Stimulated activated naive B cell treated with anti-CD40 and anti-IgM and Interleukin-4, amounts not matched to agents 10 μg/mL and 1 μg/mL and 100 μg/mL, for 72 hours (primary cell): ENCODE data around the gene CASP14.
"Not testable (repeated sequence)": the region's sequence is repeated elsewhere in the genome, so short reads cannot be mapped to it uniquely, and the experiment has no call there.

Experiments
- ATAC-seq, 2 donors: fragments of 150-1000 bp; cut with Tn5 transposase; replicated peaks; 2 replicates each; pipeline ENCODE4 v1.10.0; 2021; ENCODE audit warnings: moderate library complexity in 1 of 2
- DNase-seq: peaks from one replicate; pipeline ENCODE4 v3.0.0; 2021
- H3K27ac Mint-ChIP-seq: one replicate; pipeline ENCODE4 v1.8.0; 2022; ENCODE audit warnings: mild to moderate bottlenecking, mixed read lengths
- H3K27me3 Mint-ChIP-seq, 2 donors: one replicate each; pipeline ENCODE4 v1.8.0; 2022; ENCODE audit warnings: mixed read lengths in 2 of 2
- H3K36me3 Mint-ChIP-seq, 2 donors: one replicate each; pipeline ENCODE4 v1.8.0; 2022; ENCODE audit warnings: mixed read lengths in 2 of 2, mild to moderate bottlenecking in 1 of 2
- H3K4me1 Mint-ChIP-seq, 2 donors: one replicate each; pipeline ENCODE4 v1.8.0; 2022; ENCODE audit warnings: mixed read lengths in 2 of 2, mild to moderate bottlenecking in 1 of 2
- H3K4me3 Mint-ChIP-seq, 2 donors: one replicate each; pipeline ENCODE4 v1.8.0; 2022; ENCODE audit warnings: mild to moderate bottlenecking in 2 of 2, mixed read lengths in 2 of 2, moderate library complexity in 1 of 2
- H3K9me3 Mint-ChIP-seq, 2 donors: one replicate each; pipeline ENCODE4 v1.8.0; 2022; ENCODE audit warnings: mixed read lengths in 2 of 2, mild to moderate bottlenecking in 1 of 2

Gene CASP14

GRCh38 chr19:15042003-15042402 lies 7.3 kb upstream of the CASP14 start:
- H3K4me3 Mint-ChIP-seq, result no peak overlapping the region
- no peaks in the 10 kb centered on the region for H3K4me1 Mint-ChIP-seq
- H3K9me3 Mint-ChIP-seq, result no peaks in the 10 kb centered on the region
- DNase-seq (no peak), ATAC-seq (no peak)
- H3K27me3 Mint-ChIP-seq, result peaks cover 10% of the 10 kb centered on the region in 2 donors
- no peaks in the 10 kb centered on the region for H3K36me3 Mint-ChIP-seq
- H3K27ac Mint-ChIP-seq, result no peak overlapping the region

GRCh38 chr19:15042826-15043225 lies 6.5 kb upstream of the CASP14 start:
- H3K4me1 Mint-ChIP-seq, result no peaks in the 10 kb centered on the region
- H3K27me3 Mint-ChIP-seq, result peaks cover 10 to 14% of the 10 kb centered on the region in 2 donors
- H3K36me3 Mint-ChIP-seq, result no peaks in the 10 kb centered on the region
- H3K4me3 Mint-ChIP-seq, result no peak overlapping the region
- H3K9me3 Mint-ChIP-seq, result no peaks in the 10 kb centered on the region
- DNase-seq, result no peak
- no peak for ATAC-seq
- H3K27ac Mint-ChIP-seq, result no peak overlapping the region

GRCh38 chr19:15045506-15045905 lies 3.8 kb upstream of the CASP14 start:
- DNase-seq (no peak), ATAC-seq (no peak)
- Mint-ChIP-seq H3K9me3 (no peaks in the 10 kb centered on the region), H3K36me3 (no peaks in the 10 kb centered on the region), H3K4me3 (no peak overlapping the region), H3K27me3 (peaks cover 13 to 19% of the 10 kb centered on the region in 2 donors), H3K27ac (no peak overlapping the region), H3K4me1 (no peaks in the 10 kb centered on the region)

- ATAC-seq (no peak), DNase-seq (no peak)
- peaks cover 0 to 4% of the 10 kb centered on the region in 2 donors for H3K9me3 Mint-ChIP-seq
- H3K27ac Mint-ChIP-seq, result no peak overlapping the region
- H3K4me3 Mint-ChIP-seq, result no peak overlapping the region
- H3K27me3 Mint-ChIP-seq, result peaks cover 28 to 30% of the 10 kb centered on the region in 2 donors
- no peaks in the 10 kb centered on the region for H3K4me1 Mint-ChIP-seq
- no peaks in the 10 kb centered on the region for H3K36me3 Mint-ChIP-seq
Observed at GRCh38 chr19:15047680-15048079, 1.6 kb upstream of the CASP14 start.

- H3K4me1 Mint-ChIP-seq, result no peaks in the 10 kb centered on the region
- peaks cover 28 to 30% of the 10 kb centered on the region in 2 donors for H3K27me3 Mint-ChIP-seq
- no peak overlapping the region for H3K27ac Mint-ChIP-seq
- peaks cover 0 to 4% of the 10 kb centered on the region in 2 donors for H3K9me3 Mint-ChIP-seq
- H3K4me3 Mint-ChIP-seq, result no peak overlapping the region
- DNase-seq, result no peak
- H3K36me3 Mint-ChIP-seq, result no peaks in the 10 kb centered on the region
- no peak for ATAC-seq
Observed at GRCh38 chr19:15048128-15048527, 1.2 kb upstream of the CASP14 start.

- ATAC-seq (no peak), DNase-seq (no peak)
- Mint-ChIP-seq H3K27me3 (peaks cover 29 to 30% of the 10 kb centered on the region in 2 donors), H3K27ac (no peak overlapping the region), H3K4me3 (no peak overlapping the region), H3K9me3 (peaks cover 0 to 4% of the 10 kb centered on the region in 2 donors), H3K4me1 (no peaks in the 10 kb centered on the region), H3K36me3 (no peaks in the 10 kb centered on the region)
Observed at GRCh38 chr19:15050639-15051038, 1.4 kb downstream of the CASP14 start.

GRCh38 chr19:15062036-15062435 lies 12.8 kb downstream of the CASP14 start:
- H3K27ac Mint-ChIP-seq, result no peak overlapping the region
- peaks cover 0 to 6% of the 10 kb centered on the region in 2 donors for H3K36me3 Mint-ChIP-seq
- DNase-seq (no peak), ATAC-seq (no peak)
- no peaks in the 10 kb centered on the region for H3K4me1 Mint-ChIP-seq
- peaks cover 41 to 47% of the 10 kb centered on the region in 2 donors for H3K27me3 Mint-ChIP-seq
- H3K9me3 Mint-ChIP-seq, result peaks cover 5 to 12% of the 10 kb centered on the region in 2 donors
- H3K4me3 Mint-ChIP-seq, result no peak overlapping the region

- DNase-seq, H3K4me3 Mint-ChIP-seq, H3K27ac Mint-ChIP-seq, H3K9me3 Mint-ChIP-seq, H3K4me1 Mint-ChIP-seq, ATAC-seq, H3K36me3 Mint-ChIP-seq: not testable (repeated sequence)
- peaks cover 11 to 13% of the 10 kb centered on the region in 2 donors for H3K27me3 Mint-ChIP-seq
Observed at GRCh38 chr19:15070386-15070785, 21.1 kb downstream of the CASP14 start.

- Mint-ChIP-seq H3K27ac (no peak overlapping the region), H3K27me3 (peaks cover 0 to 4% of the 10 kb centered on the region in 2 donors), H3K9me3 (no peaks in the 10 kb centered on the region), H3K4me3 (no peak overlapping the region), H3K4me1 (peaks cover 0 to 6% of the 10 kb centered on the region in 2 donors), H3K36me3 (no peaks in the 10 kb centered on the region)
- no peak for ATAC-seq
- no peak for DNase-seq
Observed at GRCh38 chr19:15072930-15073647, 23.8 kb downstream of the CASP14 start.

- peaks cover 7 to 13% of the 10 kb centered on the region in 2 donors for H3K27me3 Mint-ChIP-seq
- no peak for ATAC-seq
Observed at GRCh38 chr19:15074371-15074770, 25.1 kb downstream of the CASP14 start.

GRCh38 chr19:15075806-15076205 lies 26.5 kb downstream of the CASP14 start:
- Mint-ChIP-seq H3K36me3 (no peaks in the 10 kb centered on the region), H3K27ac (no peak overlapping the region), H3K27me3 (peaks cover 7 to 15% of the 10 kb centered on the region in 2 donors), H3K4me3 (no peak overlapping the region), H3K9me3 (no peaks in the 10 kb centered on the region), H3K4me1 (no peaks in the 10 kb centered on the region)
- DNase-seq, result no peak
- no peak for ATAC-seq

More at GRCh38 chr19:15074371-15074770, 25.1 kb downstream of the CASP14 start:
- Mint-ChIP-seq H3K36me3 (no peaks in the 10 kb centered on the region), H3K9me3 (no peaks in the 10 kb centered on the region), H3K4me3 (no peak overlapping the region), H3K4me1 (peaks cover 0 to 6% of the 10 kb centered on the region in 2 donors), H3K27ac (no peak overlapping the region)
- no peak for DNase-seq

- H3K36me3 Mint-ChIP-seq, H3K4me3 Mint-ChIP-seq, H3K9me3 Mint-ChIP-seq, H3K27ac Mint-ChIP-seq, DNase-seq, H3K4me1 Mint-ChIP-seq, ATAC-seq: not testable (repeated sequence)
- peaks cover 17 to 29% of the 10 kb centered on the region in 2 donors for H3K27me3 Mint-ChIP-seq
Observed at GRCh38 chr19:15080002-15080401, 30.7 kb downstream of the CASP14 start.

- no peaks in the 10 kb centered on the region for H3K4me1 Mint-ChIP-seq
- no peak for ATAC-seq
- no peak for DNase-seq
- no peaks in the 10 kb centered on the region for H3K36me3 Mint-ChIP-seq
- H3K4me3 Mint-ChIP-seq, result no peak within 1 kb of the TSS
- H3K9me3 Mint-ChIP-seq, result no peaks in the 10 kb centered on the region
- H3K27me3 Mint-ChIP-seq, result peaks cover 23 to 36% of the 10 kb centered on the region in 2 donors
- no peak within 1 kb of the TSS for H3K27ac Mint-ChIP-seq
Observed at GRCh38 chr19:15081911-15082310, 32.6 kb downstream of the CASP14 start, which contains the start of gene OR1I1. Gene OR1I1 (plus strand): TSS chr19:15082211. CDS start chr19:15087066, 4,855 bp downstream.

GRCh38 chr19:15087182-15087581 lies 37.9 kb downstream of the CASP14 start:
- Mint-ChIP-seq H3K27ac (no peak overlapping the region), H3K4me3 (no peak overlapping the region), H3K9me3 (no peaks in the 10 kb centered on the region), H3K27me3 (peaks cover 23 to 26% of the 10 kb centered on the region in 2 donors), H3K36me3 (no peaks in the 10 kb centered on the region), H3K4me1 (no peaks in the 10 kb centered on the region)
- ATAC-seq (no peak), DNase-seq (no peak)
